IMR-90 (cell line): ENCODE results near the gene IL1R2. TPM values are rescaled to one million over a fixed set of nuclear protein-coding genes. Genes with fewer than 3 reads are reported as not detected.

ENCODE experiments used
- ATAC-seq: fragments of 200-7000 bp; cut with Tn5 transposase; 2 replicates; pipeline ENCODE4 v1.9.1; 2020; ENCODE audit warnings: low read depth, mild to moderate bottlenecking, moderate library complexity
- BruUV-seq: library from RNA; stranded (reverse); fragments of 400-500 nt; replicated peaks from 2 replicates; lab custom pipeline; 2021; lab: Mats Ljungman, UMichigan
- CTCF ChIA-PET: fragments of 300-600 bp; formaldehyde crosslinking; extraction: SDS; loops from one replicate; lab custom pipeline; 2021; ENCODE audit warnings: antibody characterized with exemption; lab: Yijun Ruan, JAX
- POLR2A ChIA-PET: fragments of 300-600 bp; sonication (Branson Sonifier 250); formaldehyde crosslinking; loops from one replicate; lab custom pipeline; 2022; ENCODE audit warnings: antibody characterized with exemption; ENCODE audit not compliant: unreplicated experiment; lab: Charles Lee
- DNase-seq: peaks from one replicate; pipeline ENCODE4 v3.0.0; 2013
- H2AFZ ChIP-seq: replicated peaks from 2 replicates; pipeline ENCODE3; 2013; ENCODE audit warnings: low read length, mild to moderate bottlenecking; ENCODE audit not compliant: poor library complexity
- H2AK5ac ChIP-seq: 2 replicates; pipeline ENCODE4 v1.6.1; 2013; ENCODE audit warnings: low read depth, low read length, inconsistent platforms
- H2AK9ac ChIP-seq: replicated peaks from 2 replicates; pipeline ENCODE3; 2013; ENCODE audit warnings: mild to moderate bottlenecking, low read depth, low read length, moderate library complexity; ENCODE audit not compliant: poor library complexity
- H2BK120ac ChIP-seq: 2 replicates; pipeline ENCODE4 v1.6.1; 2013; ENCODE audit warnings: low read depth, low read length, inconsistent platforms
- H2BK15ac ChIP-seq: 3 replicates; pipeline ENCODE4 v1.6.1; 2013; ENCODE audit warnings: low read depth, low read length, inconsistent platforms
- H2BK20ac ChIP-seq: 2 replicates; pipeline ENCODE4 v1.6.1; 2013; ENCODE audit warnings: low read depth, mild to moderate bottlenecking, inconsistent platforms, low read length, moderate library complexity
- H2BK5ac ChIP-seq: 2 replicates; pipeline ENCODE4 v1.6.1; 2013; ENCODE audit warnings: mild to moderate bottlenecking, low read depth, low read length, inconsistent platforms; ENCODE audit not compliant: poor library complexity, severe bottlenecking
- H3K14ac ChIP-seq: replicated peaks from 2 replicates; pipeline ENCODE4 v1.6.1; 2013; ENCODE audit warnings: low read depth, low read length, inconsistent platforms
- H3K18ac ChIP-seq: 2 replicates; pipeline ENCODE4 v1.6.1; 2013; ENCODE audit warnings: low read depth, low read length, control low read depth
- H3K23ac ChIP-seq: 2 replicates; pipeline ENCODE4 v1.6.1; 2013; ENCODE audit warnings: low read depth, low read length, inconsistent platforms
- H3K27ac ChIP-seq: 2 replicates; pipeline ENCODE4 v1.5.1; 2013; ENCODE audit warnings: mild to moderate bottlenecking, control low read depth, low read length; ENCODE audit not compliant: insufficient read depth
- H3K27me3 ChIP-seq: 2 replicates; pipeline ENCODE4 v1.6.1; 2013; ENCODE audit warnings: low read length; ENCODE audit not compliant: control insufficient read depth, insufficient read depth
- H3K36me3 ChIP-seq: 2 replicates; pipeline ENCODE4 v1.6.1; 2013; ENCODE audit warnings: low read length, mixed read lengths; ENCODE audit not compliant: control insufficient read depth, insufficient read depth
- H3K4ac ChIP-seq: 2 replicates; pipeline ENCODE4 v1.6.1; 2013; ENCODE audit warnings: low read depth, low read length, inconsistent platforms
- H3K4me1 ChIP-seq: 2 replicates; pipeline ENCODE4 v1.6.1; 2013; ENCODE audit warnings: low read length, mixed read lengths; ENCODE audit not compliant: control insufficient read depth, insufficient read depth
- H3K4me2 ChIP-seq: 2 replicates; pipeline ENCODE4 v1.6.1; 2013; ENCODE audit warnings: low read depth, mild to moderate bottlenecking, control low read depth, low read length, moderate library complexity
- H3K4me3 ChIP-seq: 2 replicates; pipeline ENCODE4 v1.5.1; 2013; ENCODE audit warnings: low read depth, mild to moderate bottlenecking, control low read depth, low read length, moderate library complexity; ENCODE audit not compliant: insufficient read depth
- H3K56ac ChIP-seq: 2 replicates; pipeline ENCODE4 v1.6.1; 2013; ENCODE audit warnings: low read length, inconsistent platforms; ENCODE audit not compliant: insufficient read depth; ENCODE audit errors: extremely low read depth
- H3K79me1 ChIP-seq, 2 experiments: 2 replicates each; pipeline ENCODE4 v1.6.1; 2013; ENCODE audit warnings: low read length in 2 of 2, inconsistent platforms in 1 of 2, low read depth in 1 of 2
- H3K9ac ChIP-seq: 2 replicates; pipeline ENCODE4 v1.6.1; 2013; ENCODE audit warnings: low read depth, low read length, control low read depth
- H3K9me1 ChIP-seq: 2 replicates; pipeline ENCODE4 v1.6.1; 2013; ENCODE audit warnings: low read length, inconsistent platforms; ENCODE audit not compliant: insufficient read depth
- H3K9me3 ChIP-seq: 2 replicates; pipeline ENCODE4 v1.6.1; 2013; ENCODE audit warnings: low read length; ENCODE audit not compliant: control insufficient read depth, insufficient read depth
- H4K20me1 ChIP-seq: 2 replicates; pipeline ENCODE4 v1.6.1; 2013; ENCODE audit warnings: low read length, inconsistent platforms; ENCODE audit not compliant: insufficient read depth
- H4K5ac ChIP-seq: 2 replicates; pipeline ENCODE4 v1.6.1; 2013; ENCODE audit warnings: mild to moderate bottlenecking, low read depth, low read length, control low read depth
- H4K8ac ChIP-seq, 2 experiments: 2 replicates each; pipeline ENCODE4 v1.6.1; 2013; ENCODE audit warnings: low read depth in 2 of 2, low read length in 2 of 2, control low read depth in 1 of 2, inconsistent platforms in 1 of 2
- H4K91ac ChIP-seq: 2 replicates; pipeline ENCODE4 v1.6.1; 2013; ENCODE audit warnings: low read depth, low read length, inconsistent platforms; ENCODE audit not compliant: insufficient read depth
- CEBPB ChIP-seq: IDR thresholded peaks from 2 replicates; pipeline ENCODE4 v1.6.1; 2012; ENCODE audit warnings: low read depth, low read length, improper control_type of control experiment
- MXI1 ChIP-seq: IDR thresholded peaks from 2 replicates; pipeline ENCODE4 v1.6.1; 2012; ENCODE audit warnings: low read depth, mild to moderate bottlenecking, low read length, moderate library complexity, borderline replicate concordance
- NFE2L2 ChIP-seq: fragments of 150-350 bp; IDR thresholded peaks from 2 replicates; pipeline ENCODE4 v1.6.1; 2016; ENCODE audit warnings: low read depth, mild to moderate bottlenecking, low read length
- POLR2A ChIP-seq: IDR thresholded peaks from 2 replicates; pipeline ENCODE4 v1.6.1; 2012; ENCODE audit warnings: mild to moderate bottlenecking, low read depth, low read length
- WGBS, 2 experiments: methylation state at CpG; one replicate each; pipeline versions ENCODE4 v1.1.5 to v1.1.7; 2013; ENCODE audit warnings: missing lambda C conversion rate in 2 of 2; ENCODE audit not compliant: insufficient read length in 1 of 2; ENCODE audit errors: extremely low coverage in 2 of 2; 5-methylcytosine and 5-hydroxymethylcytosine counted together
- dilution Hi-C: fragments of 300-500 bp; cut with HindIII; formaldehyde crosslinking; loops from one replicate; pipeline ENCODE4 v1.14.3; 2018; ENCODE audit warnings: low sequenced_read_pairs; ENCODE audit not compliant: unreplicated experiment
- in situ Hi-C: fragments of 300-500 bp; cut with MboI; formaldehyde crosslinking; loops from 3 replicates; pipeline ENCODE4 v1.14.3; 2019; ENCODE audit warnings: low sequenced_read_pairs, inconsistent platforms, mixed read lengths
- intact Hi-C: fragments of 100-400 bp; cut with micrococcal nuclease; formaldehyde crosslinking; loops from 2 replicates; pipeline ENCODE4 v1.10.0; 2022
- polyA plus RNA-seq, 3 experiments: library from polyadenylated mRNA; depleted of rRNA; stranded (reverse); fragments of >200 nt; gene quantifications; 2 replicates each; pipeline ENCODE4 v1.2.3, GENCODE V29; 2012; ENCODE audit warnings: low replicate concordance in 1 of 3
- total RNA-seq: library from RNA; depleted of rRNA; stranded (reverse); fragments of >200 nt; gene quantifications from 2 replicates; pipeline ENCODE4 v1.2.3, GENCODE V29; 2012

The IL1R2 gene
- total and polyA plus RNA-seq, 2 of the 4 experiments (the other 2 are of a cell fraction): not detected

DNA sequence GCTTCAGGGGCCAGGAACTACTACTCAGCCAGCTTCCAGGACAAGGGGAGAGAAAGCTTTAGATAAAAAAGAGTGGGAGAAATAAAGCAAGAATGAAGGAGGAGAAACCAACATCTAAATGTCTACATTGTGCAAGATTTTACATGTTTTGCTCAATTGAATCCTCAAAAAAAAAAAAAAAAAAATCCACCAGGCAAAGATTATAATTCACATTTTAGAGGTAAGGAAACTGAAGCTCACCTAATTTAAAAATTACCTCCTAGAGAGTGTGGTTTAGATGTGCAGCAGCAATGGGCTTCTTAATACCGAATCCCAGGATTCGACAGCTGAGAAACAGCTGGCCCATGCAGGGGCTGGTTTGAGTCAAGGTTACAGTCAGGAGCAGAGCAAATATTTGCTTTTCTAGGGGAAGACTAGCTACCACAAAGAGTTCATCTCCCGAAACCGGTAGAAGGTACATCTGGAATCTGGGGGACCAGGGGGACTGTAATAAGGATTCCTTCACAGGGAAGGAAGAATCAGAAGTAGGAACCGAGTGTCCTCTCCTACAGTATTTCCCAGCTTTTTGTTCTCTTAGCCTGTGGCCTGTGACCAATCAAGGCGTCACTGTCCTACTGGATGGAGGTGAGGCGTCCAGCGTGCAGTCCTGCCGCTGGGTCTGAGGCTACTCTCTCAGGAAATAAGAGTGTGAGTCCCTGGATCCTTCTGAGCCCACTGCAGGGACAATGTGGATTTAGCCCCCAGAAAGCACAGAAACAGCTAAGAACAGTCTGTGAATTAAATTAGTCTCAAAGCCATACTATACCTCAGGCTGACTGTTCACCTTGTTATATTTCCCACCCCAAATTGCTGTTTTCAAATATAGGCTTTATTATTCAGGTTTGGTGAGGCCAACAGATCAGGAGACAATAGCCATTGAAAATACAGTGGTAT is 42.3 kb downstream of the IL1R2 start:
- intact Hi-C loops: loop anchor here (5.0 kb wide), 1 partner anchor 68 kb away; no protein-coding TSS in a partner anchor
- Histone ChIP-seq H4K91ac (peak overlapping the region; percentile 91), H3K27ac (peak overlapping the region; percentile 68; the same call in 1 of the 2 replicates), H3K36me3 (no peaks in the 10 kb centered on the region), H4K20me1 (no peaks in the 10 kb centered on the region), H2BK15ac (peak overlapping the region; percentile 98), H3K23ac (peak overlapping the region; percentile 77), H2BK120ac (peak overlapping the region; percentile 94), H2BK5ac (peak overlapping the region; percentile 10), H2BK20ac (peak overlapping the region; percentile 94), H4K8ac (peak overlapping the region; percentile 78 to 94), H3K18ac (peak overlapping the region; percentile 94), H3K9ac (no peak overlapping the region), H3K4me1 (peaks cover 14% of the 10 kb centered on the region), H2AK9ac (peak overlapping the region; percentile 34), H3K79me1 (no peaks in the 10 kb centered on the region), H2AFZ (peak overlapping the region; percentile 82), H3K56ac (no peak overlapping the region), H3K4ac (peak overlapping the region; percentile 95), H3K27me3 (no peaks in the 10 kb centered on the region), H4K5ac (peak overlapping the region; percentile 91), H3K9me1 (peaks cover 14% of the 10 kb centered on the region), H3K14ac (peak overlapping the region; percentile 80), H3K9me3 (0 out of 2 replicates have a peak, but pooled peaks cover 2% of the 10 kb centered on the region), H2AK5ac (peak overlapping the region; percentile 97), H3K4me3 (no peak overlapping the region), H3K4me2 (peak overlapping the region; percentile 3; the same call in 1 of the 2 replicates)
- in situ Hi-C loops: no loop called here
- dilution Hi-C loops: no loop called here
- POLR2A ChIA-PET: interaction anchor here (2.0 kb wide), 1 partner anchor 30 kb away, joined by 8 read pairs; no protein-coding TSS in a partner anchor
- no peak for DNase-seq
- BruUV-seq: no TSS peak
- CTCF ChIA-PET: interaction anchor here (0.6 to 2.9 kb wide), 9 partner anchors 13 to 1311 kb away, joined by 3 to 11 read pairs (median 5); no protein-coding TSS in a partner anchor
- TF ChIP-seq POLR2A: no peak
- TF ChIP-seq CEBPB: peak; percentile 84
- TF ChIP-seq MXI1: no peak
- no peak for TF ChIP-seq NFE2L2
- peak; percentile 25; the same call in 1 of the 2 replicates for ATAC-seq
- 60% methylated on average over 1 of the region's 9 CpGs; no CpG with 5 or more reads in 1 of the 2 experiments for WGBS, 2 experiments
